Stimulated activated naive CD8-positive, alpha-beta T cell treated with anti-CD3 and anti-CD28 coated beads, Interleukin-15, Interleukin-2, amounts not matched to agents 100 ng/mL and 50 ng/mL, for 24 hours (primary cell): ENCODE results near the gene UBR3.

Source experiments
- H3K27ac Mint-ChIP-seq: one replicate; pipeline ENCODE4 v1.8.0; 2021; ENCODE audit warnings: mild to moderate bottlenecking, mixed read lengths
- H3K27me3 Mint-ChIP-seq: one replicate; pipeline ENCODE4 v1.8.0; 2021; ENCODE audit warnings: mixed read lengths
- H3K36me3 Mint-ChIP-seq: one replicate; pipeline ENCODE4 v1.8.0; 2021; ENCODE audit warnings: low read depth, mixed read lengths
- H3K4me1 Mint-ChIP-seq: one replicate; pipeline ENCODE4 v1.8.0; 2021; ENCODE audit warnings: low read depth, mixed read lengths
- H3K4me3 Mint-ChIP-seq: one replicate; pipeline ENCODE4 v1.8.0; 2021; ENCODE audit warnings: mild to moderate bottlenecking, mixed read lengths
- H3K9me3 Mint-ChIP-seq: one replicate; pipeline ENCODE4 v1.8.0; 2021; ENCODE audit warnings: mixed read lengths

Gene UBR3

GRCh38 chr2:169827272-169828140 lies at the start of gene UBR3:
TSS of gene UBR3 (plus strand) at chr2:169827454. CDS start at chr2:169827508, 54 bp downstream.
- Mint-ChIP-seq H3K9me3 (no peaks in the 10 kb centered on the region), H3K27me3 (no peaks in the 10 kb centered on the region), H3K27ac (peak within 1 kb of the TSS; percentile 95), H3K4me3 (peak within 1 kb of the TSS; percentile 96), H3K4me1 (peaks cover 66% of the 10 kb centered on the region), H3K36me3 (peaks cover 23% of the 10 kb centered on the region)

GRCh38 chr2:169778446-169778845 lies 48.8 kb upstream of the UBR3 start:
- H3K27me3 Mint-ChIP-seq, result peaks cover 4% of the 10 kb centered on the region
- H3K27ac Mint-ChIP-seq, result no peak overlapping the region
- H3K36me3 Mint-ChIP-seq, result no peaks in the 10 kb centered on the region
- no peaks in the 10 kb centered on the region for H3K9me3 Mint-ChIP-seq
- H3K4me1 Mint-ChIP-seq, result no peaks in the 10 kb centered on the region
- H3K4me3 Mint-ChIP-seq, result no peak overlapping the region

- Mint-ChIP-seq H3K4me3 (no peak overlapping the region), H3K4me1 (no peaks in the 10 kb centered on the region), H3K36me3 (no peaks in the 10 kb centered on the region), H3K27ac (no peak overlapping the region), H3K27me3 (peaks cover 4% of the 10 kb centered on the region), H3K9me3 (no peaks in the 10 kb centered on the region)
Observed at GRCh38 chr2:169781249-169782013, 45.8 kb upstream of the UBR3 start.

- no peak overlapping the region for H3K27ac Mint-ChIP-seq
- H3K36me3 Mint-ChIP-seq, result no peaks in the 10 kb centered on the region
- no peaks in the 10 kb centered on the region for H3K9me3 Mint-ChIP-seq
- no peaks in the 10 kb centered on the region for H3K4me1 Mint-ChIP-seq
- H3K27me3 Mint-ChIP-seq, result peaks cover 5% of the 10 kb centered on the region
- no peak overlapping the region for H3K4me3 Mint-ChIP-seq
Observed at GRCh38 chr2:169782513-169782912, 44.7 kb upstream of the UBR3 start.

- H3K36me3 Mint-ChIP-seq, result no peaks in the 10 kb centered on the region
- H3K27me3 Mint-ChIP-seq, result peaks cover 26% of the 10 kb centered on the region
- H3K4me3 Mint-ChIP-seq, result no peak overlapping the region
- no peaks in the 10 kb centered on the region for H3K9me3 Mint-ChIP-seq
- peaks cover 6% of the 10 kb centered on the region for H3K4me1 Mint-ChIP-seq
- no peak overlapping the region for H3K27ac Mint-ChIP-seq
Observed at GRCh38 chr2:169790581-169790980, 36.7 kb upstream of the UBR3 start.

GRCh38 chr2:169795181-169795580 lies 32.1 kb upstream of the UBR3 start:
- Mint-ChIP-seq H3K4me1 (peaks cover 16% of the 10 kb centered on the region), H3K9me3 (no peaks in the 10 kb centered on the region), H3K4me3 (no peak overlapping the region), H3K36me3 (no peaks in the 10 kb centered on the region), H3K27ac (no peak overlapping the region), H3K27me3 (no peaks in the 10 kb centered on the region)

GRCh38 chr2:169796441-169796840 lies 30.8 kb upstream of the UBR3 start:
- H3K4me3 Mint-ChIP-seq, result no peak overlapping the region
- peaks cover 28% of the 10 kb centered on the region for H3K4me1 Mint-ChIP-seq
- peaks cover 8% of the 10 kb centered on the region for H3K36me3 Mint-ChIP-seq
- H3K27ac Mint-ChIP-seq, result no peak overlapping the region
- H3K9me3 Mint-ChIP-seq, result no peaks in the 10 kb centered on the region
- no peaks in the 10 kb centered on the region for H3K27me3 Mint-ChIP-seq

GRCh38 chr2:169797601-169798000 lies 29.7 kb upstream of the UBR3 start:
- H3K27ac Mint-ChIP-seq, result no peak overlapping the region
- H3K9me3 Mint-ChIP-seq, result no peaks in the 10 kb centered on the region
- H3K36me3 Mint-ChIP-seq, result peaks cover 17% of the 10 kb centered on the region
- no peaks in the 10 kb centered on the region for H3K27me3 Mint-ChIP-seq
- H3K4me3 Mint-ChIP-seq, result peak overlapping the region; percentile 11
- peaks cover 37% of the 10 kb centered on the region for H3K4me1 Mint-ChIP-seq

- Mint-ChIP-seq H3K4me1 (peaks cover 42% of the 10 kb centered on the region), H3K27me3 (no peaks in the 10 kb centered on the region), H3K36me3 (peaks cover 22% of the 10 kb centered on the region), H3K4me3 (peak overlapping the region; percentile 92), H3K9me3 (no peaks in the 10 kb centered on the region), H3K27ac (peak overlapping the region; percentile 68)
Observed at GRCh38 chr2:169798397-169798717, 28.9 kb upstream of the UBR3 start.

GRCh38 chr2:169798718-169799592 lies 28.3 kb upstream of the UBR3 start, which contains the start of gene SSB:
TSS of gene SSB (plus strand) at chr2:169798871. CDS start at chr2:169800961, 2,090 bp downstream.
- peak within 1 kb of the TSS; percentile 89 for H3K27ac Mint-ChIP-seq
- no peaks in the 10 kb centered on the region for H3K9me3 Mint-ChIP-seq
- H3K4me3 Mint-ChIP-seq, result peak within 1 kb of the TSS; percentile 92
- H3K27me3 Mint-ChIP-seq, result no peaks in the 10 kb centered on the region
- peaks cover 42% of the 10 kb centered on the region for H3K4me1 Mint-ChIP-seq
- H3K36me3 Mint-ChIP-seq, result peaks cover 22% of the 10 kb centered on the region

- Mint-ChIP-seq H3K27ac (no peak overlapping the region), H3K9me3 (no peaks in the 10 kb centered on the region), H3K4me1 (peaks cover 44% of the 10 kb centered on the region), H3K27me3 (no peaks in the 10 kb centered on the region), H3K36me3 (peaks cover 50% of the 10 kb centered on the region), H3K4me3 (no peak overlapping the region)
Observed at GRCh38 chr2:169803480-169803879, 23.8 kb upstream of the UBR3 start.

- Mint-ChIP-seq H3K27me3 (no peaks in the 10 kb centered on the region), H3K4me3 (no peak overlapping the region), H3K27ac (peak overlapping the region; percentile 38), H3K36me3 (peaks cover 65% of the 10 kb centered on the region), H3K9me3 (no peaks in the 10 kb centered on the region), H3K4me1 (peaks cover 20% of the 10 kb centered on the region)
Observed at GRCh38 chr2:169806586-169806985, 20.7 kb upstream of the UBR3 start.

GRCh38 chr2:169808221-169808620 lies 19.0 kb upstream of the UBR3 start:
- H3K27me3 Mint-ChIP-seq, result no peaks in the 10 kb centered on the region
- H3K4me3 Mint-ChIP-seq, result no peak overlapping the region
- no peaks in the 10 kb centered on the region for H3K9me3 Mint-ChIP-seq
- peaks cover 66% of the 10 kb centered on the region for H3K36me3 Mint-ChIP-seq
- peak overlapping the region; percentile 8 for H3K27ac Mint-ChIP-seq
- H3K4me1 Mint-ChIP-seq, result peaks cover 7% of the 10 kb centered on the region

GRCh38 chr2:169815849-169816248 lies 11.4 kb upstream of the UBR3 start:
- Mint-ChIP-seq H3K9me3 (peaks cover 6% of the 10 kb centered on the region), H3K4me1 (peaks cover 31% of the 10 kb centered on the region), H3K36me3 (peaks cover 86% of the 10 kb centered on the region), H3K4me3 (no peak overlapping the region), H3K27me3 (no peaks in the 10 kb centered on the region), H3K27ac (no peak overlapping the region)
